GM21528 (cell line): ENCODE measurements around the gene CDK2.

ENCODE experiments used
- ATAC-seq: cut with Tn5 transposase; IDR thresholded peaks from one replicate; pipeline ENCODE4 v1.9.1; 2021; ENCODE audit warnings: mild to moderate bottlenecking, moderate library complexity; ENCODE audit not compliant: unreplicated experiment, low FRiP score

Gene CDK2

GRCh38 chr12:56007564-56008559 is 41.2 kb downstream of the CDK2 start:
- no peak for ATAC-seq

- no peak for ATAC-seq
These were observed 43.5 kb downstream of the CDK2 start for GRCh38 chr12:56010111-56010570.

GRCh38 chr12:56011509-56012090 is 45.0 kb downstream of the CDK2 start:
- ATAC-seq = no peak

- ATAC-seq = no peak
These were observed 46.9 kb downstream of the CDK2 start for GRCh38 chr12:56013482-56013881.

GRCh38 chr12:56014205-56014604 is 47.6 kb downstream of the CDK2 start:
- no peak for ATAC-seq

GRCh38 chr12:56017181-56017580 is 50.6 kb downstream of the CDK2 start:
- ATAC-seq = no peak

GRCh38 chr12:56018356-56018755 is 51.7 kb downstream of the CDK2 start:
- ATAC-seq = no peak

GRCh38 chr12:56020423-56021184 is 54.0 kb downstream of the CDK2 start, which contains the start of gene IKZF4:
IKZF4 (plus strand) TSS chr12:56021043; CDS start chr12:56021494, 451 bp downstream.
- no peak for ATAC-seq

- ATAC-seq = no peak
These were observed 55.4 kb downstream of the CDK2 start for GRCh38 chr12:56021889-56022497.
